NCI-H69 (cell line): ENCODE results near the gene NSMCE1.
"Not testable (repeated sequence)": the region's sequence is repeated elsewhere in the genome, so short reads cannot be mapped to it uniquely, and the experiment has no call there.

Experiments used
- DNase-seq: peaks from one replicate; lab custom pipeline; 2025; lab: John Stamatoyannopoulos, UW

Gene NSMCE1

GRCh38 chr16:27215660-27216059 lies 52.9 kb downstream of the NSMCE1 start:
- no peak for DNase-seq

GRCh38 chr16:27214084-27214961 lies 54.2 kb downstream of the NSMCE1 start:
- no peak for DNase-seq

- no peak for DNase-seq
These were observed 57.5 kb downstream of the NSMCE1 start for GRCh38 chr16:27211026-27211425.

GRCh38 chr16:27210174-27210573 lies 58.4 kb downstream of the NSMCE1 start:
- no peak for DNase-seq

GRCh38 chr16:27209591-27209990 lies 59.0 kb downstream of the NSMCE1 start:
- no peak for DNase-seq

- no peak for DNase-seq
These were observed 59.8 kb downstream of the NSMCE1 start for GRCh38 chr16:27208796-27209195.

- no peak for DNase-seq
These were observed 60.4 kb downstream of the NSMCE1 start for GRCh38 chr16:27208081-27208680.

- not testable (repeated sequence) for DNase-seq
These were observed 61.5 kb downstream of the NSMCE1 start for GRCh38 chr16:27207121-27207520.

- DNase-seq = no peak
These were observed 63.0 kb downstream of the NSMCE1 start for GRCh38 chr16:27205423-27206065.

- DNase-seq = no peak
These were observed 64.2 kb downstream of the NSMCE1 start for GRCh38 chr16:27204312-27204915.

GRCh38 chr16:27203507-27204311 lies 64.9 kb downstream of the NSMCE1 start, which contains the start of gene KDM8:
Gene KDM8 (plus strand): TSS chr16:27203526. CDS start chr16:27210124, 6,598 bp downstream.
- peak; percentile 99 for DNase-seq

GRCh38 chr16:27202923-27203506 lies 65.6 kb downstream of the NSMCE1 start:
- DNase-seq = peak; percentile 94

- DNase-seq = not testable (repeated sequence)
These were observed 67.7 kb downstream of the NSMCE1 start for GRCh38 chr16:27200914-27201313.

- peak; percentile 10 for DNase-seq
These were observed 68.8 kb downstream of the NSMCE1 start for GRCh38 chr16:27199736-27200135.

- DNase-seq = no peak
These were observed 69.4 kb downstream of the NSMCE1 start for GRCh38 chr16:27199235-27199586.

GRCh38 chr16:27198451-27199234 lies 69.9 kb downstream of the NSMCE1 start:
- no peak for DNase-seq

- no peak for DNase-seq
These were observed 71.6 kb downstream of the NSMCE1 start for GRCh38 chr16:27197004-27197403.

- no peak for DNase-seq
These were observed 72.5 kb downstream of the NSMCE1 start for GRCh38 chr16:27195941-27196595.

- no peak for DNase-seq
These were observed 73.4 kb downstream of the NSMCE1 start for GRCh38 chr16:27195076-27195741.
